Endodermal cell (in vitro differentiated cells): ENCODE data around the gene TMBIM1. TPM values are rescaled to one million over a fixed set of nuclear protein-coding genes. Genes with fewer than 3 reads are reported as not detected.

Experiments used
- DNase-seq: peaks from one replicate; pipeline ENCODE4 v3.0.0-alpha.2; 2017
- H3K27ac ChIP-seq: 2 replicates; pipeline ENCODE4 v1.5.1; 2013; ENCODE audit warnings: mild to moderate bottlenecking, low read depth, low read length, moderate library complexity
- H3K27me3 ChIP-seq: 2 replicates; pipeline ENCODE4 v1.6.1; 2013; ENCODE audit warnings: mild to moderate bottlenecking, low read length, moderate library complexity; ENCODE audit not compliant: insufficient read depth, control insufficient read depth, poor library complexity, severe bottlenecking
- H3K36me3 ChIP-seq: 2 replicates; pipeline ENCODE4 v1.7.0; 2013; ENCODE audit warnings: mild to moderate bottlenecking, low read length, moderate library complexity; ENCODE audit not compliant: control insufficient read depth, insufficient read depth
- H3K4me1 ChIP-seq: one replicate; pipeline ENCODE4 v1.7.0; 2013; ENCODE audit warnings: low read length; ENCODE audit not compliant: control insufficient read depth, insufficient read depth
- H3K4me3 ChIP-seq: 2 replicates; pipeline ENCODE4 v1.5.1; 2013; ENCODE audit warnings: mild to moderate bottlenecking, low read length, moderate library complexity
- H3K9ac ChIP-seq: 2 replicates; pipeline ENCODE4 v1.6.1; 2013; ENCODE audit warnings: mild to moderate bottlenecking, low read length, moderate library complexity; ENCODE audit not compliant: poor library complexity, severe bottlenecking; ENCODE audit errors: extremely low read depth
- H3K9me3 ChIP-seq: 2 replicates; pipeline ENCODE4 v1.6.1; 2013; ENCODE audit warnings: mild to moderate bottlenecking, low read length, moderate library complexity; ENCODE audit not compliant: control insufficient read depth
- H3K27ac Mint-ChIP-seq: 2 replicates; pipeline ENCODE4 v1.8.0; 2020; ENCODE audit warnings: mixed read lengths
- H3K27me3 Mint-ChIP-seq: 2 replicates; pipeline ENCODE4 v1.8.0; 2021; ENCODE audit warnings: mild to moderate bottlenecking, mixed read lengths; ENCODE audit not compliant: insufficient read depth
- H3K36me3 Mint-ChIP-seq: 2 replicates; pipeline ENCODE4 v1.8.0; 2020; ENCODE audit warnings: low read depth, mixed read lengths
- H3K4me1 Mint-ChIP-seq: 2 replicates; pipeline ENCODE4 v1.8.0; 2020; ENCODE audit warnings: mixed read lengths
- H3K4me3 Mint-ChIP-seq: 2 replicates; pipeline ENCODE4 v1.8.0; 2020; ENCODE audit warnings: mild to moderate bottlenecking, moderate library complexity, mixed read lengths
- H3K9me3 Mint-ChIP-seq: 2 replicates; pipeline ENCODE4 v1.8.0; 2020; ENCODE audit warnings: mild to moderate bottlenecking, mixed read lengths
- WGBS, 2 experiments: methylation state at CpG; one replicate each; pipeline versions ENCODE4 v1.1.5 to v1.1.7; 2013; ENCODE audit warnings: missing lambda C conversion rate in 2 of 2, mixed read lengths in 1 of 2; ENCODE audit not compliant: insufficient coverage in 1 of 2, insufficient read length in 1 of 2; 5-methylcytosine and 5-hydroxymethylcytosine counted together
- total RNA-seq, 2 donors: library from RNA; stranded (reverse); fragmentation: NEBNext Ultra II Directional in 1 of 2; extraction: Animal tissue kit (Norgen Biotek cat#: 25700) in 1 of 2; gene quantifications; 2 replicates in 1 of 2; 3 replicates in 1 of 2; pipeline ENCODE4 v1.2.1, GENCODE V29; 2021
- TF ChIP-seq, protein P1 (sequence below): fragments of 200-600 bp; sonication (generic); conservative IDR thresholded peaks from 2 replicates; pipeline ENCODE4 v1.5.0; 2021; ENCODE audit warnings: antibody characterized with exemption, mild to moderate bottlenecking

Gene TMBIM1
- total RNA-seq, 2 donors from 2014 or later = 50.7 to 53.8 TPM

DNA sequence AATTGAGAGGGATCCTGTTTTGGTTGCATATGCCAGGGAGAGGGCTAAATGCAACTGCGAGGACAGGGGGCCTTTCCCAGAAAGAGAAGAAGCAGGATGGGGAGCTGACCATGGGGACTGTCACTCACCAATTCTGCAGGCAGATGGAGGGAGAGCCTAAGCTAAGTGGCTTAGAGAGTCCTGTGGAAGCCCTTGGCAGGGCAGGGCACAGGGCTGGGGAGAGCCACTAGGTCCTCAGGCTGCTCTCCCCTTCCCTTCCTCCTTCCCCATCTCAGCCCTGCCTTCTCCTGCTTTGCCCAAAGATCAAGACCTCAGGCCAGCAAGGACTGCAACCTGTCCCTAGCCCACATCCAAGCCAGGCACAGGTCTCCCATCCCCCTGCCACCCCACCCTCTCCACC lies 40.0 kb upstream of the TMBIM1 start:
- Histone ChIP-seq H3K36me3 (no peaks in the 10 kb centered on the region), H3K27me3 (no peaks in the 10 kb centered on the region), H3K4me3 (no peak overlapping the region), H3K9me3 (no peaks in the 10 kb centered on the region), H3K9ac (no peak overlapping the region), H3K4me1 (no peaks in the 10 kb centered on the region), H3K27ac (no peak overlapping the region)
- Mint-ChIP-seq H3K9me3 (no peaks in the 10 kb centered on the region), H3K36me3 (no peaks in the 10 kb centered on the region), H3K4me3 (no peak overlapping the region), H3K4me1 (peaks cover 16% of the 10 kb centered on the region), H3K27me3 (no peaks in the 10 kb centered on the region), H3K27ac (peak overlapping the region; percentile 77)
- WGBS, 2 experiments = 72 to 100% methylated on average over 1 of the region's 1 CpG
- DNase-seq = peak; percentile 52
- TF ChIP-seq, protein P1, sequence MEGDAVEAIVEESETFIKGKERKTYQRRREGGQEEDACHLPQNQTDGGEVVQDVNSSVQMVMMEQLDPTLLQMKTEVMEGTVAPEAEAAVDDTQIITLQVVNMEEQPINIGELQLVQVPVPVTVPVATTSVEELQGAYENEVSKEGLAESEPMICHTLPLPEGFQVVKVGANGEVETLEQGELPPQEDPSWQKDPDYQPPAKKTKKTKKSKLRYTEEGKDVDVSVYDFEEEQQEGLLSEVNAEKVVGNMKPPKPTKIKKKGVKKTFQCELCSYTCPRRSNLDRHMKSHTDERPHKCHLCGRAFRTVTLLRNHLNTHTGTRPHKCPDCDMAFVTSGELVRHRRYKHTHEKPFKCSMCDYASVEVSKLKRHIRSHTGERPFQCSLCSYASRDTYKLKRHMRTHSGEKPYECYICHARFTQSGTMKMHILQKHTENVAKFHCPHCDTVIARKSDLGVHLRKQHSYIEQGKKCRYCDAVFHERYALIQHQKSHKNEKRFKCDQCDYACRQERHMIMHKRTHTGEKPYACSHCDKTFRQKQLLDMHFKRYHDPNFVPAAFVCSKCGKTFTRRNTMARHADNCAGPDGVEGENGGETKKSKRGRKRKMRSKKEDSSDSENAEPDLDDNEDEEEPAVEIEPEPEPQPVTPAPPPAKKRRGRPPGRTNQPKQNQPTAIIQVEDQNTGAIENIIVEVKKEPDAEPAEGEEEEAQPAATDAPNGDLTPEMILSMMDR = no peak

GRCh38 chr2:218331745-218332144 lies 39.4 kb upstream of the TMBIM1 start:
- H3K4me3 ChIP-seq = no peak overlapping the region
- Mint-ChIP-seq H3K4me3 (no peak overlapping the region), H3K36me3 (no peaks in the 10 kb centered on the region), H3K4me1 (peaks cover 16% of the 10 kb centered on the region), H3K9me3 (no peaks in the 10 kb centered on the region), H3K27ac (peak overlapping the region; percentile 37), H3K27me3 (no peaks in the 10 kb centered on the region)
- no peaks in the 10 kb centered on the region for H3K9me3 ChIP-seq
- H3K36me3 ChIP-seq = no peaks in the 10 kb centered on the region
- TF ChIP-seq, protein P1 = no peak
- no peak for DNase-seq
- H3K27me3 ChIP-seq = no peaks in the 10 kb centered on the region
- 94% methylated on average over 8 of the region's 8 CpGs for WGBS, 2 experiments
- H3K9ac ChIP-seq = no peak overlapping the region
- no peaks in the 10 kb centered on the region for H3K4me1 ChIP-seq
- H3K27ac ChIP-seq = no peak overlapping the region

DNA sequence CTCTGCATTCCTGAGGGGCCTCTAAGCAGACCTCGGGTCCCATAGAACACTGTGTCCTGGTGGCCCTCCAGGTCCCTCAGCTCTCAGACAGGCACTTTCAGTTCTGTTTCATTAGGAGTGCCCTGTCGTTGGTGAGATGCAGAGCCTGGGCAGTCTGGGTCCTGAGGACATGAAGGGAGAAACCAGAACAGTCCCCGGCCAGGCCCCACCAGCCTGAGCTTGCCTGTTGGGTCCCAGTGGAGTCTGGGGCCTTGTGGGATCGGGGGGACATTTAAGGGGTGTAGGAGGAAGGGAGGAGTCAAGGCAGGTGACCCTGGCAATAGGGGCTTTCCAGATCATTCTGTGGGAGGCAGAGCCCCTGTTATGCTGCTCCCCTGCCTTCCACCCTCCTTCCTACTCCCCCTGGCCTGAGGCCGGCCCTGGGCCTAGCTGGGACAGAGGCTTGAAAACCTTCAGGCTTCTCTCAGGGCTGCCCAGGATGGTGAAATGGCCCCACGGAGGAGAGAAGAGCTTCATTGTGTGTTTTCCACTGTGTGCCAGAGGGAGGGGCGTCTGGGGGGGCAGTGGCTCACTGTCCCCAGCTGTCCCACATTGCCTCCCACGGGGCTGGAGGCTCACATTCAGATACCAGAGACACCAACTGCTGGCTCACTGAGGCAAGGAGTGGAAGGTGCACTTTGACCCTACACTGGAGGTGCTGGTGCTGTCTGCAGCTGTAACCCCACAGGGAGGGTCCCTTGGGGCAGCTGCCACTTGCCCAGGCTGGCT lies 37.7 kb upstream of the TMBIM1 start:
- Histone ChIP-seq H3K9me3 (no peaks in the 10 kb centered on the region), H3K4me3 (no peak overlapping the region), H3K4me1 (no peaks in the 10 kb centered on the region), H3K27ac (no peak overlapping the region), H3K27me3 (no peaks in the 10 kb centered on the region), H3K36me3 (no peaks in the 10 kb centered on the region), H3K9ac (no peak overlapping the region)
- TF ChIP-seq, protein P1 = no peak
- Mint-ChIP-seq H3K4me3 (no peak overlapping the region), H3K36me3 (no peaks in the 10 kb centered on the region), H3K27ac (peak overlapping the region; percentile 77), H3K27me3 (no peaks in the 10 kb centered on the region), H3K4me1 (peaks cover 26% of the 10 kb centered on the region), H3K9me3 (no peaks in the 10 kb centered on the region)
- DNase-seq = no peak
- WGBS, 2 experiments = 85 to 87% methylated on average over 2 to 8 of the region's 8 CpGs
